Activated CD8-positive, alpha-beta T cell treated with anti-CD3 and anti-CD28 coated beads for 36 hours (primary cell): ENCODE results near the gene ZNF780B. TPM values are rescaled to one million over a fixed set of nuclear protein-coding genes. Genes with fewer than 3 reads are reported as not detected.

Source experiments
- ATAC-seq: fragments of 200-7000 bp; cut with Tn5 transposase; one replicate; pipeline ENCODE4 v1.10.0; 2021; ENCODE audit warnings: mild to moderate bottlenecking, moderate library complexity
- CTCF ChIA-PET: fragments of 350-600 bp; sonication (Branson Sonifier 250); formaldehyde crosslinking; loops from one replicate; lab custom pipeline; 2021; ENCODE audit warnings: antibody characterized with exemption; lab: Charles Lee
- POLR2A ChIA-PET: fragments of 350-600 bp; sonication (Branson Sonifier 250); formaldehyde crosslinking; loops from one replicate; lab custom pipeline; 2021; ENCODE audit warnings: antibody characterized with exemption; lab: Charles Lee
- DNase-seq: peaks from one replicate; pipeline ENCODE4 v3.0.0-alpha.2; 2020
- H3K27ac Mint-ChIP-seq: one replicate; pipeline ENCODE4 v1.8.0; 2021; ENCODE audit warnings: mild to moderate bottlenecking, mixed read lengths
- H3K27me3 Mint-ChIP-seq: one replicate; pipeline ENCODE4 v1.8.0; 2021; ENCODE audit warnings: mixed read lengths
- H3K36me3 Mint-ChIP-seq: one replicate; pipeline ENCODE4 v1.8.0; 2021; ENCODE audit warnings: low read depth, mixed read lengths
- H3K4me1 Mint-ChIP-seq: one replicate; pipeline ENCODE4 v1.8.0; 2021; ENCODE audit warnings: low read depth, mixed read lengths
- H3K4me3 Mint-ChIP-seq: one replicate; pipeline ENCODE4 v1.8.0; 2021; ENCODE audit warnings: mild to moderate bottlenecking, moderate library complexity, mixed read lengths
- H3K9me3 Mint-ChIP-seq: one replicate; pipeline ENCODE4 v1.8.0; 2021; ENCODE audit warnings: mixed read lengths
- intact Hi-C: fragments of 100-400 bp; cut with micrococcal nuclease; formaldehyde crosslinking; loops from one replicate; pipeline ENCODE4 v1.10.0; 2022
- total RNA-seq, 2 experiments: library from RNA; stranded (reverse); gene quantifications; one replicate each; pipeline ENCODE4 v1.2.3, GENCODE V29; 2021
- TF ChIP-seq, protein P1 (sequence below): fragments of 200-600 bp; IDR thresholded peaks from one replicate; pipeline ENCODE4 v1.8.0; 2022; ENCODE audit warnings: antibody characterized with exemption, mild to moderate bottlenecking

The ZNF780B gene
- total RNA-seq, 2 experiments from 2014 or later: 15.5 to 18.6 TPM

DNA sequence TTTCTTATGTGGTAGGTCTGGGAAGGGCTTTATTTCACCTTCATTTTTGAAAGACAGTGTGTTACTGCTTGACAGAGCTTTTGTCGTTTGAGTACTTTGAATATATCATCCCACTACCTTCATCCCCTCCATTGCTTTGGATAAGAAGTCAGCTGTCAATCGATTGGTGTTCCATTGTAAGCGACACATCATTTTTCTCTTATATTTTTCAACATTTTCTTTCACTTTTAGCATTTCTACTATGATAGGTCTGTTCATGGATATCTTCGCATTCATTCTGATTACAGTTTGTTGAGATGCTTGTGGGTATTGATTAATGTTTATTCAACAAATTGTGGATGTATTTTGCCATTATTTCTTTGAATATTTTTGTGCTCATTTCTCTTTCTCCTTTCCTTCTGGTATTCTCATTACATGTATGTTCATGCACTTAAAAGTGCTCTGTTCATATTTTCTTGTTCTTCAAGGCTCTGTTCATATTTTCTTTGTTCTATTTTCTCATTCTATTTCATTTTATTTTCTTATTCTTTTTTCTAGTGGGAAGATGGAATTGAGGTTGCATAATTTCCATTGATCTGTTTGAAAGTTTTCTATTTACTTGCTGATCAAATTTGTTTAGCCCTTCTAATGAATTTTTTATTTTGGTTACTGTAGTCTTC is 30.0 kb downstream of the ZNF780B start:
- H3K27me3 Mint-ChIP-seq: no peaks in the 10 kb centered on the region
- H3K36me3 Mint-ChIP-seq: peaks cover 27% of the 10 kb centered on the region
- H3K27ac Mint-ChIP-seq: no peak overlapping the region
- no peak overlapping the region for H3K4me3 Mint-ChIP-seq
- ATAC-seq (no peak), DNase-seq (no peak)
- no peaks in the 10 kb centered on the region for H3K4me1 Mint-ChIP-seq
- CTCF ChIA-PET: no interaction called here
- TF ChIP-seq, protein P1, sequence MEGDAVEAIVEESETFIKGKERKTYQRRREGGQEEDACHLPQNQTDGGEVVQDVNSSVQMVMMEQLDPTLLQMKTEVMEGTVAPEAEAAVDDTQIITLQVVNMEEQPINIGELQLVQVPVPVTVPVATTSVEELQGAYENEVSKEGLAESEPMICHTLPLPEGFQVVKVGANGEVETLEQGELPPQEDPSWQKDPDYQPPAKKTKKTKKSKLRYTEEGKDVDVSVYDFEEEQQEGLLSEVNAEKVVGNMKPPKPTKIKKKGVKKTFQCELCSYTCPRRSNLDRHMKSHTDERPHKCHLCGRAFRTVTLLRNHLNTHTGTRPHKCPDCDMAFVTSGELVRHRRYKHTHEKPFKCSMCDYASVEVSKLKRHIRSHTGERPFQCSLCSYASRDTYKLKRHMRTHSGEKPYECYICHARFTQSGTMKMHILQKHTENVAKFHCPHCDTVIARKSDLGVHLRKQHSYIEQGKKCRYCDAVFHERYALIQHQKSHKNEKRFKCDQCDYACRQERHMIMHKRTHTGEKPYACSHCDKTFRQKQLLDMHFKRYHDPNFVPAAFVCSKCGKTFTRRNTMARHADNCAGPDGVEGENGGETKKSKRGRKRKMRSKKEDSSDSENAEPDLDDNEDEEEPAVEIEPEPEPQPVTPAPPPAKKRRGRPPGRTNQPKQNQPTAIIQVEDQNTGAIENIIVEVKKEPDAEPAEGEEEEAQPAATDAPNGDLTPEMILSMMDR: no peak
- peaks cover 58% of the 10 kb centered on the region for H3K9me3 Mint-ChIP-seq
- intact Hi-C loops: no loop called here
- POLR2A ChIA-PET: no interaction called here

GRCh38 chr19:40023969-40024368 is 32.1 kb downstream of the ZNF780B start:
- Mint-ChIP-seq H3K9me3 (peaks cover 57% of the 10 kb centered on the region), H3K4me1 (no peaks in the 10 kb centered on the region), H3K27ac (no peak overlapping the region), H3K36me3 (peaks cover 18% of the 10 kb centered on the region), H3K4me3 (no peak overlapping the region), H3K27me3 (no peaks in the 10 kb centered on the region)
- ATAC-seq (no peak), DNase-seq (no peak)
- ChIA-PET CTCF (interaction anchor here (1.7 kb wide), 1 partner anchor 180 kb away, joined by 3 read pairs; no protein-coding TSS in a partner anchor), POLR2A (no interaction called here)
- intact Hi-C loops: no loop called here
- TF ChIP-seq, protein P1: no peak

GRCh38 chr19:40013991-40014390 is 42.0 kb downstream of the ZNF780B start:
- CTCF ChIA-PET: no interaction called here
- no peak for DNase-seq
- Mint-ChIP-seq H3K36me3 (peaks cover 67% of the 10 kb centered on the region), H3K27ac (no peak overlapping the region), H3K9me3 (peaks cover 57% of the 10 kb centered on the region), H3K4me3 (no peak overlapping the region), H3K4me1 (no peaks in the 10 kb centered on the region), H3K27me3 (no peaks in the 10 kb centered on the region)
- intact Hi-C loops: no loop called here
- no peak for ATAC-seq
- TF ChIP-seq, protein P1: no peak
- POLR2A ChIA-PET: no interaction called here

- intact Hi-C loops: no loop called here
- Mint-ChIP-seq H3K36me3 (peaks cover 78% of the 10 kb centered on the region), H3K27ac (no peak overlapping the region), H3K9me3 (peaks cover 34% of the 10 kb centered on the region), H3K27me3 (no peaks in the 10 kb centered on the region), H3K4me1 (peaks cover 5% of the 10 kb centered on the region), H3K4me3 (no peak overlapping the region)
- ChIA-PET CTCF (no interaction called here), POLR2A (interaction anchor here (0.7 kb wide), 1 partner anchor 13 kb away, joined by 5 read pairs; the partner anchor contains the start of gene ZNF546)
- TF ChIP-seq, protein P1: no peak
- DNase-seq (no peak), ATAC-seq (no peak)
These were observed 46.4 kb downstream of the ZNF780B start for GRCh38 chr19:40009674-40010073.

DNA sequence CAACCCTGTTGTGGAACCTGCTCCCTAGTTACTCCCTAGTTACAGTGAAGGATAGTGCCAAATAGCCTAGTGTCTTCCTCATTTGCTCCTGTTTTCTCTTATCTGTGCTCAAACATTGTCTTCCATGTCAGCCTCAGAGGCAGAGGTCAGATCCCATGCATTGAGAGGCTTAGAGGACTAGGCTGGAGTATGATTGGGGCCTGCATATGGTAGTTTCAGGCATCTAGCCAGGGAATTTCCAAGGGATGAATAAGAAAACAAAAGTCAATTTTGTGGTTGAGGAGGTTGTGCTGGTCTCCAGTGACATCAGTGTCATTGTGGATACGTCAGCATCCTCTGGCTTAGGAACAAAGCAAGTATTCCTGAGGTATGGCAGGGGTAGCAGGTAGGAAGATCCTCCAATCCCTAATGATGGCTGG is 49.7 kb downstream of the ZNF780B start:
- Mint-ChIP-seq H3K4me1 (peaks cover 5% of the 10 kb centered on the region), H3K36me3 (peaks cover 44% of the 10 kb centered on the region), H3K9me3 (peaks cover 9% of the 10 kb centered on the region), H3K27ac (no peak overlapping the region), H3K27me3 (no peaks in the 10 kb centered on the region), H3K4me3 (no peak overlapping the region)
- TF ChIP-seq, protein P1: no peak
- DNase-seq (no peak), ATAC-seq (no peak)
- intact Hi-C loops: no loop called here
- POLR2A ChIA-PET: no interaction called here
- CTCF ChIA-PET: no interaction called here
